GM23338 (cell line): ENCODE measurements around the gene SRD5A2.

Experiments
- CREB1 ChIP-seq: fragments of 250-450 bp; sonication (Bioruptor Pico); IDR thresholded peaks from 2 replicates; pipeline ENCODE4 v1.5.0; 2020; ENCODE audit warnings: low read depth, mild to moderate bottlenecking, moderate library complexity
- CTCF ChIP-seq, 2 experiments: fragments of 200-600 bp in 1 of 2; sonication (generic) in 1 of 2; conservative IDR thresholded peaks; 2 replicates each; pipeline versions ENCODE4 v1.5.1 to v1.6.1; 2016 to 2017; ENCODE audit warnings: antibody characterized with exemption in 2 of 2, low read depth in 2 of 2, mild to moderate bottlenecking in 2 of 2, moderate library complexity in 1 of 2
- ETS1 ChIP-seq: IDR thresholded peaks from 2 replicates; pipeline ENCODE4 v1.6.1; 2016; ENCODE audit warnings: antibody characterized with exemption
- EZH2 ChIP-seq: fragments of 200-600 bp; sonication (generic); IDR thresholded peaks from one replicate; pipeline ENCODE4 v1.8.0; 2017; ENCODE audit warnings: antibody characterized with exemption, mild to moderate bottlenecking, low read depth; ENCODE audit not compliant: unreplicated experiment
- EZH2phosphoT487 ChIP-seq: fragments of 200-600 bp; sonication (generic); IDR thresholded peaks from one replicate; pipeline ENCODE4 v1.8.1; 2018; ENCODE audit warnings: antibody characterized with exemption; ENCODE audit not compliant: unreplicated experiment
- JUNB ChIP-seq: IDR thresholded peaks from one replicate; pipeline ENCODE4 v1.6.1; 2016; ENCODE audit warnings: antibody characterized with exemption; ENCODE audit not compliant: unreplicated experiment
- NANOG ChIP-seq: IDR thresholded peaks from 2 replicates; pipeline ENCODE4 v1.6.1; 2016; ENCODE audit warnings: antibody characterized with exemption, borderline replicate concordance
- POLR2AphosphoS5 ChIP-seq: IDR thresholded peaks from 2 replicates; pipeline ENCODE4 v1.6.1; 2016; ENCODE audit warnings: antibody characterized with exemption, low read depth
- REST ChIP-seq: IDR thresholded peaks from one replicate; pipeline ENCODE4 v1.6.1; 2018; ENCODE audit warnings: antibody characterized with exemption; ENCODE audit not compliant: unreplicated experiment
- STAT1 ChIP-seq: IDR thresholded peaks from one replicate; pipeline ENCODE4 v1.6.1; 2016; ENCODE audit warnings: antibody characterized with exemption; ENCODE audit not compliant: unreplicated experiment
- ZNF114 ChIP-seq: fragments of 250-450 bp; sonication (Bioruptor Pico); IDR thresholded peaks from 2 replicates; pipeline ENCODE4 v1.5.0; 2020; ENCODE audit warnings: mild to moderate bottlenecking, moderate library complexity
- ZNF462 ChIP-seq: fragments of 250-450 bp; sonication (Bioruptor Pico); IDR thresholded peaks from 2 replicates; pipeline ENCODE4 v1.5.0; 2020; ENCODE audit warnings: mild to moderate bottlenecking, moderate library complexity

GRCh38 chr2:31579996-31580320 is 780 bp downstream of the SRD5A2 start:
- no peak for TF ChIP-seq REST
- TF ChIP-seq CTCF (conservative IDR thresholded peaks at IDR 0.05; ENCODE audit: low read depth in 2 of 2), result no peak
- TF ChIP-seq POLR2AphosphoS5, result no peak
- no peak for TF ChIP-seq EZH2phosphoT487
- peak; percentile 59 for TF ChIP-seq EZH2
- TF ChIP-seq JUNB, result no peak
- TF ChIP-seq CREB1 (CRISPR knock-in tag), result no peak
- no peak for TF ChIP-seq ZNF114 (CRISPR knock-in tag)
- no peak for TF ChIP-seq ETS1
- TF ChIP-seq NANOG, result no peak
- TF ChIP-seq STAT1, result no peak
- TF ChIP-seq ZNF462, result no peak
